GM13976 (cell line): ENCODE results near the gene FOXF1.

Experiments used
- DNase-seq: peaks from one replicate; pipeline ENCODE4 v3.0.0; 2012; ENCODE audit warnings: low spot score
- in situ Hi-C: fragments of 300-500 bp; cut with MboI; formaldehyde crosslinking; loops from one replicate; pipeline ENCODE4 v1.12.0; 2022; ENCODE audit warnings: low sequenced_read_pairs, mixed read lengths, inconsistent platforms; ENCODE audit not compliant: unreplicated experiment
- TF ChIP-seq, protein P1 (sequence below): IDR thresholded peaks from 2 replicates; pipeline ENCODE4 v1.5.1; 2012; ENCODE audit warnings: borderline replicate concordance, mild to moderate bottlenecking; ENCODE audit not compliant: insufficient read depth; ENCODE audit errors: extremely low read depth, missing control alignments, control extremely low read depth

Gene FOXF1

DNA sequence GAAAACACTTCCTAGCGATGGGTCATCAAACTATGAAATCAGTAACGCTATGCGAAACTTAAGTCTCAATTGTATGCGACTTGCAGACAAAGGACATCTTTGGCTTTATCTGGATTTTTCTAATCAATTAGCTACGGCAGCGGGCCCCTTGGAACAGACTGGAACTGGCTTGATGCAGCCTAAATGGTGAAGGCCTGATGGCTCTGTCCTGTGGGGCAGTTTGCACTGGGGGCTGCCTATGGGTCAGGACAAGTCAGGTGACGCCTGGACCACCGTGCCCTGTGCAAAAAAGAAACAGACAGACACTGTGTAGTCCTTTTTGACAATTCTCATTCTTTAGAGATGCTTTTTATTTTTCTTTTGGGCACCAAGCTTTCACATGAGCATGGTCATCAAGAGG is 22.7 kb downstream of the FOXF1 start:
- TF ChIP-seq, protein P1, sequence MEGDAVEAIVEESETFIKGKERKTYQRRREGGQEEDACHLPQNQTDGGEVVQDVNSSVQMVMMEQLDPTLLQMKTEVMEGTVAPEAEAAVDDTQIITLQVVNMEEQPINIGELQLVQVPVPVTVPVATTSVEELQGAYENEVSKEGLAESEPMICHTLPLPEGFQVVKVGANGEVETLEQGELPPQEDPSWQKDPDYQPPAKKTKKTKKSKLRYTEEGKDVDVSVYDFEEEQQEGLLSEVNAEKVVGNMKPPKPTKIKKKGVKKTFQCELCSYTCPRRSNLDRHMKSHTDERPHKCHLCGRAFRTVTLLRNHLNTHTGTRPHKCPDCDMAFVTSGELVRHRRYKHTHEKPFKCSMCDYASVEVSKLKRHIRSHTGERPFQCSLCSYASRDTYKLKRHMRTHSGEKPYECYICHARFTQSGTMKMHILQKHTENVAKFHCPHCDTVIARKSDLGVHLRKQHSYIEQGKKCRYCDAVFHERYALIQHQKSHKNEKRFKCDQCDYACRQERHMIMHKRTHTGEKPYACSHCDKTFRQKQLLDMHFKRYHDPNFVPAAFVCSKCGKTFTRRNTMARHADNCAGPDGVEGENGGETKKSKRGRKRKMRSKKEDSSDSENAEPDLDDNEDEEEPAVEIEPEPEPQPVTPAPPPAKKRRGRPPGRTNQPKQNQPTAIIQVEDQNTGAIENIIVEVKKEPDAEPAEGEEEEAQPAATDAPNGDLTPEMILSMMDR = no peak
- DNase-seq = no peak
- in situ Hi-C loops = no loop called here

DNA sequence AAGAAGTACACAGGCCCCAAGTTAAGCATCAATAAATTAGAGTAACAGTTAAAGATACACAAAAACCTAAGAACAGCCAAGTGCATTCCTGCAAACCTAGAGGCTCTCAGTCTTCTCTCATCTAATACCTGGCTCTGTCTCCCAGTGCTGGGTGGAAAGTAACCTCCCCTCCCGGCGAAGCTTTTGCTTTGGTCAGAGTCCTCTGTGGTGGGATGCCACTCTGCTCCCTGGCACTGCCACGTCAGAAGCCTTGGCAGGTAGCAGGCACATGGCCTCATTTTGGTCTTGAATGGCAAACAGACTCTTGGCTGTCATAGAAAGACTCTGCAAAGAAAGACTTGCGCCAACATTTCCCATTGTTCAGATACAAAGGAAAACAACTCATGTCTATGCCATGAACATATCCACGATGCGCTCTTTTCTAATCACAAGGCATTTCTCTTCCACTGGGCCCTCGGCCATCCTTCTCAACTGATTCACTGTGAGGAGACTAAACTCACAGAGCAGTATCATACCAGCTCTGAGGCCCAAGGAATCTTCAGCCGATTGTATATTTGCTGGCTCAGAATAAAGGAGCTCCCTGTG is 23.5 kb downstream of the FOXF1 start:
- TF ChIP-seq, protein P1 = no peak
- in situ Hi-C loops = no loop called here
- DNase-seq = no peak

DNA sequence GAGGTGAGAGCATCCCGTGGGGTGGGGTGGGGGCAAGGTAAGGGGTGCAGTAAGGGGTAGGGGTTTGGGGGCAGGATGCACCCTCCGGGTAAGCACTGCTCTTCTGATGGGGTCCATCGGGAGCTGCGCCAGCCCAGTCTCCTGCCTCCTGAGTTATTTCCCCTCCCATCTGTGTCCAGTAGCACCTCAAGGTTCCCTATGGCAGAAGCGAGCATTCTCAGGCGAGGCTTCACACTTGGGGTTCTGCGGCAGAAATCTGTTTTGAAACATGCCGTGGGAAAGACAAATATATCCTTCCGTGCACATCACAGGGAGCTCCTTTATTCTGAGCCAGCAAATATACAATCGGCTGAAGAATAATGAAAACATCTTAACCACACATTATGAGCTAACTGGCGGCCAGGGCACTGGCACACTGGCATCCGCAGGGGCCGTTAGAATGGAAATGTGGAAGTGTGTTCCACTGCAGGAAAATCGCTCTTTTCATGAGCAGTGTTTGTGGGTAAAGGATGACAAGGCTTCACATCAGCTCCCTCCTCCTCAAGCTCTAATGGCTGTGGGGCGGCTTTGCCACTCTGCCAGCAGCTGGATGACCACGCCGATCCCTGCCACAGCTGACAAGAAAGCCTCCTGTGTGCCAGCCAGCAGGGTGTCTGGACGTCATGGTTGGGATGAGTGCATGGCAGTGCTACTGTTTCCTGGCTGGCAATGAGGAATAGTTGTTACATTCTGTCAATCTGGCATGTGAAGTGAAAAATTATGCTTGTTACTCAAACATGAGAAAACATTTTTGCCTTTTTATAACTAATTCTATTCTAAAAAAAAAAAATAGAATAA is 24.7 kb downstream of the FOXF1 start:
- in situ Hi-C loops = no loop called here
- TF ChIP-seq, protein P1 = no peak
- no peak for DNase-seq

DNA sequence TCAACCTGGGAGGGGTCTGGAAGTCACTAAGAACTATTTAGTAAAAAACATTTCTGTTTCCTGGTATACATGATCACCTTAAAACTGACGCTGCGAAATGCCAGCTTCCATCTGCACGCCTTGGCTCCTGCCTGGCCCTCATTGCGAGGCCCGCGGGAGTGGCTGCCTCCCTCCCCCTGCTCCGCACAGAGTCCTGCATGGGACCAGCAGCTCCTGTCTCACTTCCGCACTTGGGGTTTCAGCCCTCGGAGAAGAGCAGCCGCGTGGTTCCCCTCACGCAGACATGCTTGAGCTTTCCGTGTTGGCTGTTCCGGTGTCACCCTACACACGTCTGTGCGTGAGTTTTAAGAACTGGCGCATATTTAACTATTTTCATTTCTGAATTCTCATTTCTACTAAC is 26.3 kb downstream of the FOXF1 start:
- TF ChIP-seq, protein P1 = no peak
- in situ Hi-C loops = no loop called here
- no peak for DNase-seq

DNA sequence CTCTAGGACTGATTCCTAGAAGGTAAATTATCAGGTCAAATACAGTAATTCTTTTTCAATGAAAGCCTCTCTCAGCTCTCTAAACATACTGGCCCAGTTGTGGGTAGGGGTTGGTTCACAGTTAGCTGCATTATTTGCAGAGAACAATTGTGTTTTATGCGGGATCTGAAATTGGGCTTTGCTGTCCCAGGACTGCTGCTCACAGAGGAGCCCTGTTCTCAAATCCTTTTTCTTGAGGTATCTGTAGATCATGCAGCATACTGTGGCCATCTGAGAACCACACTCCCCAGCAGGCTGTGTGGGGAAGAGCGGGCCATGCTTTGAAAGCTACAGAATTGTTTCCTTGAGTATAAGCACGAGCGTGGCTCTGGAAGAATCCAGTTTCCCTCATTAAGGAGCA is 27.2 kb downstream of the FOXF1 start:
- DNase-seq = no peak
- in situ Hi-C loops = no loop called here
- TF ChIP-seq, protein P1 = no peak

DNA sequence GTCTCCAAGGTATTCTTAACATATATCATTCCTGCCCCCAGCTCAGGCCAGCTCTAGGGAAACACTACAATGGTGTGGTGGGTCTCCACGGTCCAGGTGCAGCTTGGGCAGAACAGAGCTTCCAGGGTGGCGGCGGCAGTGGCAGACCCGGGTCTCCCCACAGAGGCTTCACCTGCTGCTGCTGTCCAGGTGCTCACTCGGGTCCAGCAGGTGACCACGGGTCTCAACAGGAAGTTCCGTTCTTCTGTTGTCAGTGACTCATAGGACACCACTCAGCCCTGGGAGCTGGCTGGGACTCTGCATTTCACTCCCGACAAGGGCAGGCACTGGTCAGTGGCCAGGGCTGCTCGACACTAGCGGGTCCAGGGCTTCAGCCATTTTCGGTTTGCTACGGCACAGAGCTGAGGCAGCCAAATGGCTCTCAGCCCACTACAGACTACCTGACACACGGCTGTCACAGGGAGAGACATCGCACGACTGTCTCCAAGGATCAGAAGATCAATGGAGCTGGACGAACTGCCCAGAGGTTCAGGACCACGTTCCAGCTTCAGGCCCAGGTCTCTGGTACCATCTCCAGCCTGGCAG is 28.0 kb downstream of the FOXF1 start:
- TF ChIP-seq, protein P1 = no peak
- in situ Hi-C loops = no loop called here
- DNase-seq = no peak
